Fibroblast of gingiva (primary cell): ENCODE data around the gene PNPO.
A peak's percentile ranks its signal among the peaks of the same experiment; 100 is the strongest.
"Not testable (repeated sequence)": the region's sequence is repeated elsewhere in the genome, so short reads cannot be mapped to it uniquely, and the experiment has no call there.

ENCODE experiments used
- DNase-seq: peaks from one replicate; pipeline ENCODE4 v3.0.0-alpha.2; 2011; ENCODE audit warnings: low read depth

Gene PNPO

GRCh38 chr17:47975189-47975822 lies 33.9 kb downstream of the PNPO start:
- no peak for DNase-seq

DNA sequence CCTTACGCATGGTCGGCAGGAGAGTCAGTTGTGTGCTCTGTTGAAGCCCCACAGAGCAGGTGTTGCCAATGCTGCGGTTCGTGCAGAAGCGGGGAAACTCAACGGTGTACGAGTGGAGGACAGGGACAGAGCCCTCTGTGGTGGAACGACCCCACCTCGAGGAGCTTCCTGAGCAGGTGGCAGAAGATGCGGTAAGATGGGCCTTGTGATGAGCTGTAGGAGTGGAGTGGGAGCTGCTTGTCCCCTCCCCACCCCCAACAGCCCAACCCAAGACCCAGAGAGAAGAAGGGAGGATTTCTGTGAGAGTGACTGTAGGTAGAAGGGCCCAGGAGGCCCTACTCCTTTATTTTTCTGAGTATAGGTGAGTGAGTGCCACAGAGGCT lies 34.4 kb downstream of the PNPO start:
- no peak for DNase-seq

GRCh38 chr17:47978324-47978723 lies 37.0 kb downstream of the PNPO start:
- peak; percentile 40 for DNase-seq

- DNase-seq, result no peak
Measured at GRCh38 chr17:47980541-47980940, 39.2 kb downstream of the PNPO start.

DNA sequence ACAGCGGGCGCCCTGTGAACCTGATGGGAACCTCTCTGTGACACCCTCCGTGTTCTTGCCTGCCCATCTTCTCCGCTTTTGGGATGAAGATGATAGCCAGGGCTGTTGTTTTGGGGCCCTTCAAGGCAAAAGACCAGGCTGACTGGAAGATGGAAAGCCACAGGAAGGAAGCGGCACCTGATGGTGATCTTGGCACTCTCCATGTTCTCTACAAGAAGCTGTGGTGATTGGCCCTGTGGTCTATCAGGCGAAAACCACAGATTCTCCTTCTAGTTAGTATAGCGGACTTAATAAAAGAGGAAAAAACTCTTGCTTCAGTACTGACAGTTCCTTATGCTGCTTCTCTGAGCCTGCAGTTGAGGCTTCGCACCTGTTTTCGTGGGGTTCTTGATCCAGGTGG lies 40.1 kb downstream of the PNPO start:
- no peak for DNase-seq

DNA sequence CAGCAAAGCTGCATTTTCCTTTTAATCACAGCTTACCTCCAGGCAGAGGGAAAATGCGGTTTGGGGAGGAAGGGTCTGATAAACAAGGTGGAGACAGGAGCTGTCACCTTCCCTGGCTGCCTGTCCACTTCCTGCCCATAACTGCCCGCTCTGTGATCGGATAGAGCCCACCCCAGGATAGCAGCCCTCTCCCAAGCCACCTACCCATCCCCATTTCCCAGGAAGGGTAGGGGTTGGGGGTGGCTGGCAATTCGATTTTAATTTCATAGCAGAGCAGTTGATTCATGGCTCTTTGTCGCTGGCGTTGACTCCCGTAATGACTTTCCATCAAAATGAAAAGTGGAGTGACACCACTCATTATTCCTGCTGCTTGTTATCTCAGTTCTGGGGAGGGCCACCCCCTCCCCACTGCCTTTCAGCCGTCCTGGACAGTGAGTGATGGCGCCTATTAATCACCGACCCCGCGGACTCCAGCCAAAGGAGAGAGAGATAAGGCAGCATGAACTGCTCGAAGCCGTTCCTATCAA lies 40.8 kb downstream of the PNPO start:
- no peak for DNase-seq

GRCh38 chr17:47982645-47983390 lies 41.4 kb downstream of the PNPO start:
- DNase-seq, result no peak

- DNase-seq, result no peak
Measured at GRCh38 chr17:47983492-47984223, 42.3 kb downstream of the PNPO start.

DNA sequence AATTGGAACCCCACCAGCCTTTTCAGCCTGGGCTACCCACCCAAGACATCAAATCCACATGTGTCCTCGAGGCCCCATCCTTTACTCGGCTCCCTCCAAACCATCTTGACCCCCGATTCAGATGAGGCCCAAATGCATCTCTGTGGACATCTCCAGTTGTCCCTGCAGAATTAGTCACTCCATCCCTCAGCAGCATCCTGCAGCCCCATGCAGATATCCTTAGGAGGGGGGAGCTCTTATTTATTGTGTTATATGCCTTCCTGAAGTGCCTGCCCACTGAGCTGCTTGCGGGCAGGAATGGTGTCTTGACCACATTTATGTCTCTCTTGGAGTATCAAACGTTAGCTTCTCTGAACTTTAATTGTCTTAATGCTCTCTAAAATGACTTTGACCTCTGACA lies 45.1 kb downstream of the PNPO start:
- no peak for DNase-seq

DNA sequence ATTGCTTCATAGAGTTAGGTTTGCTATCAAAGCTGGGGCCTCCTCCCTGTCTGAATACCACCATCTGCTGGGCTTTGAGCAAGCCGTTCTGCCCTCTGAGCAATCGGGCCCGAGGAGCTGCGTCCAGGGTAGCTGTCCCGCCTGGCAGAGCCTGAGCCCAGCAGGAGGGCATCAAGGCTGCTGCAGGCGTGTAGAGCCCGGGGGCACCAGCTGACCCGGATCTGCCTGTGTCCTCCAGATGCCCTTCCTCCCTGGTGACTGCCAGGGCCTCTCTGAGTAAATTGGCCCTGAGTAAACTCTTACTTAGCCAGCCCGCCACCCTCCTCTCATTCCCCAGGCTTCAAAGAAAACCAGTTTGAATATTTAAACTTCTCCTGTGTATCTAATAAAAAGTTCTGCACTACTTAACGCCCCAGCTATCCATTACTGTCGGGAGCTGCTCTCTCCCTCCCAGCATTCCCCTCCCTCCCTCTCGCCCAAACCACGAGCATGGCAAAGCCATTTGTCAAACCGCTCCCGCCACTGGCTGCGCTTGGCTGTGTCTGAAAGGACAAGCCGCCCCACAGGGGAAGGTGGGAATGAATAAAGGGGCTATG lies 46.0 kb downstream of the PNPO start:
- DNase-seq, result peak; percentile 22

GRCh38 chr17:47988445-47988844 lies 47.1 kb downstream of the PNPO start:
- DNase-seq, result not testable (repeated sequence)

DNA sequence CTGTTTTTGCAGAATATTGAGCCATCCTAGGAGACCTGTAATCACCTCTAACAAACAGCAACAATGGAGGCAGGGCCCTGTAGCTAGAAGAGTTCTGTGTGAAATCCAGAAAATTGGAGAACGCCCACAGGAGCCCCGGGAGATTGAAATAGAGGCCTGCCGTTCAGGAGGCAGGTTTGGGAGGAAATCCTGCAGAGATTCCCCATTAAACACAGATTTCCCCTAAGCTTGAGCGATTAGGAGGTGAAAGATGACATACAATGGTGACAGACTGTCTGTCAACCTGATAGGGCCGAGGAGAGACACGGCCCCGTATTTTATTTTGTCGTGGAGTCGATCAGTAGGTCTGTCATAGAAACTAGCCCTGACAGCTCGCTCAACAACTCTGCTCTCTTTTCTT lies 47.8 kb downstream of the PNPO start:
- no peak for DNase-seq

- no peak for DNase-seq
Measured at GRCh38 chr17:47989700-47990099, 48.3 kb downstream of the PNPO start.

DNA sequence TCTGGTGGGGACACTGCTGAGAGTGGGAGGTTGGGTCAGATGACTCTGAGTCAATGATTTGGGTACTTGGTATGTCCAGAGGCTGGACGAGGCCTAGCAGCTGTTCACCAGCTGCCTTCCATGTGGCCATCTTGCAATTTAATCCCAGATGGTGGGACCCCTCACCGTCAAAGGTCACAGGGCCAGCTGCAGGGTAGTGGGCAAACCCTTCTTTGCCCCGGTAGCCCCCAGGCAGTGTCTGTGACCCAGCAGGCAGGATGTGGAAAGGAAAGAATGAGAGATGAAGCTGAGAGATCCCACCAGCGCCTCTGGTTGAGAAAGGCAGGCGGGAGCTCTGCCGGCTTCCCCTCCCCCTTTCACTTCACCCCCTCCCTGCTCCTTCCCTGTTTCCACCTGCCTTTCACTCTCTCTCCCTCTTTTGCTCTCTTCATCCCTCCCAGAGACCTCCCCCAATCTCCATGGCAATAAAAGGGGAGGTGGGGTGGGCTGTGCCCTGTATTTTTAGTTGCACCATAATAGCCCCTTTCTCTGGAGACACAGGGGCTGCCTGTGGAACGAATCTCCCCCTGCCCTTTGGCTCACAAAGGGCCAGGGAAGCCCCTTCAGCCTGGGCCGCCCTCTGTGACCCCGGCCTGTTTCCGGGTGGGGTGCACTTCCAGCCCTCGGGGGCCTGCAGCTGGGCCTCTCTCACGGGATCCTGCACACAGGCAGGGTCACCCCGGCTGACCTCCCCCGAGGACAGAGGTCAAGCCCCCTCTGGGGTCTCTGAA lies 49.8 kb downstream of the PNPO start:
- DNase-seq, result no peak

GRCh38 chr17:47992216-47992615 lies 50.8 kb downstream of the PNPO start:
- DNase-seq, result no peak

DNA sequence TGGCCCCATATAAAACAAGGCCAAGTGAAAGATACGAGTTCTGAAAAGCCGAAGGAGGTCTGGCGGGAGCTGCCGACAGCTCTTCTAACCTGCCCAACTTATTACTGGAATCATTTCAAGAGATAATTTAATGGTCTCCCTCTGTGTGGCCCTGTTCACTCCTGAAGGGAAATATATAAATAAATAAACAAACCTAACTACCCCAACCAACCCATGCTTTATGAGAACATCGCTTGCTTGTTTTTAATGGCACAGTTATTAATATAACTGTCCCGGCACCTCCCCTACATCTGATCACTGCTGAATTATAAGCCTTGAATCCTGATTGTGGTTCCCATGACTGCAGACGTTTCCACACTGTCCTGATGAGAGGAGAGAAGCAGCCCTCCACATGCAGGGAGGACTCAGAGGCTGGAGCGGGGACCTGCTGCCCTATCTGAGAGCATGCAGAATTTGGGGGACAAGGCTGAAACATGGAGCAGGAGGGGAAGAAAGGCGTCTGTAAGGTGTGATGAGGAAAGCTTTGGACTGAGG lies 51.7 kb downstream of the PNPO start:
- DNase-seq, result no peak

DNA sequence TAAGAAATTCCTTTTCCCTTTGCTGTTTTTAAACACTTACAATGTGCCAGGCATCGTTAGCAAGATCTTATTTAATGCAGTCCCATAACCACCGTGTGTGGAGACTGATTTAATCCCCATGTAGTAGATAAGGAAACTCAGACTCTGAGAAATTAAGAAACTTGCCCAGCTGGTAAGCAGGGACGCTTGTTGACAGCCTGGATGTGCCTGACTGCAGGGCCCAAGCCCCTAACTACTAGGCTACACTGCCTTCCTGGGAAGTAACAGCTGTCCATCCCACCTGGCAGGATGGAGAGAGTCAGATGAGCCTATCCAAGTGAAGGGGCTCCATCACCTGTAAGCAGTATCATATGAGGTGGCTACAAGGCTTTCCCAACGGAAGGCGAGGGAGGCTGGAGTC lies 52.6 kb downstream of the PNPO start:
- no peak for DNase-seq

DNA sequence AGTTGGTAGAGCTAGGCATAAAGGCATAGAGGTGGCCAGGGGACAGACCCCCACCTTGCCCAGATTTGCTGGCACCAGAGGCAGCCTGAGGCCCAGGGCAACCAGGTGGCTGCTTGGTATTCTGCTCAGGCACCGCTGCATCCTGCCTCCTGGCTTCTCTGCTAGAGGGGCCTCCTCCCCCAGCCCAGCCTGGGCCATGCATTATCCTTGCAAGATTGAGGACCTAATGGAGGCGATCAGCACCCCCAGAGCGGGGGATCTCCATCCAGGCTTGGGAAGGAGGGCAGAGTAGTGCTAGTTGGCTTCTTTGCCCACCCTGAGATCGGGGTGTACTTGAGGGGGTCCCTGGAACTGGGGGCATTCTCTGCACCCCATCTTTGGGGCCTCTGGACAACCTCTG lies 53.4 kb downstream of the PNPO start:
- DNase-seq, result no peak

DNA sequence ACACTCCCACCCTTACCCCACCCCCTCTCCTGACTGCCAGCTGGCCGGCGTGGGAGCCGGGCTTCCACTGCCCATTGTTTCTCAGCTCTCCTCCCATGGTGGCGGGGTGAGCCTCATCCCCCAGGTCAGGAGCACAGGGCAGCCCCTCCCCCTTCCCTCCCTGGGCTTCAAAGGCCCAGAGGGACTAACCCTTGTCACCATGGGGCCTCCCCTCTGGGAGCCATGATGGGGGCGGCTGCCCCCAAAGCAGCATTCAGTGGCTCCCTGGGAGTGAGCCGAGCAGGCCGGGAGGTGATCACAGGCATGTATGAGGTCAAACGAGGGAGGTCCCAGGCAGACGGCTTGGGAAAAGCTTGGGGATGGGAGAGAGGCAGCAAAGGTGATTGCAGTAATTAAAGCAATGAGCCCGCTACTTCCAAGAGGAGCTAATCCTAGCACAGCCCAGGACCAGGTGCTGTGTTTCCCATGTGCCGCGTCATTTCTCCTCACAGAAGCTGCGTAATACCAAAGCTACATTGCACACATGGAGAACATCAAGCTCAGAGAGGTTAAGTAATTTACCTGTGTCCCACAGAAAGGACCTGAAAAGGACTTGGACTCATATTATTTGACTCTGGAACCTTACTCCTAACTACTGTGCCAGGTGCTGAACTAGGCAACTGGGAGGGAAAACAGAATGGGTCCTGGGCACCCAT lies 54.0 kb downstream of the PNPO start:
- no peak for DNase-seq

DNA sequence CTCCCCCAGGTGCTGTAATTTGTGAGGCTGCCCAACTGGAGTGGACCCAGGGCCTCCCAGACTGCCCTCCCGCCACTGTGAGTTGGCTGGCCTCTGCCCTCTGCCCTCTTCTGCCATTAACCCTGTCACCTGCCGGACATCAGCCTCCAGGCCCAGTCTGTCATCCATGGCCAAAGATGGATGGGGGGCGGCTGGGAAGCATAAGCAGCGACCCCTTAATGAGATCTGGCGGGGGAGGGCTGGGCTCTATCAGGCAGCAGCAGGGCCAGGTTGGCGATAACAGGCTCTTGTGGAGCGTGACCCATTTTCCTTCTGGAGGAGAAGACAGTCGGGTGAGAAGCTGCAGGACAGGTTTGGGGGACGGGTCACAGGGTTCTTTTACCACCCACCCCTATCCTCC lies 54.8 kb downstream of the PNPO start:
- no peak for DNase-seq

DNA sequence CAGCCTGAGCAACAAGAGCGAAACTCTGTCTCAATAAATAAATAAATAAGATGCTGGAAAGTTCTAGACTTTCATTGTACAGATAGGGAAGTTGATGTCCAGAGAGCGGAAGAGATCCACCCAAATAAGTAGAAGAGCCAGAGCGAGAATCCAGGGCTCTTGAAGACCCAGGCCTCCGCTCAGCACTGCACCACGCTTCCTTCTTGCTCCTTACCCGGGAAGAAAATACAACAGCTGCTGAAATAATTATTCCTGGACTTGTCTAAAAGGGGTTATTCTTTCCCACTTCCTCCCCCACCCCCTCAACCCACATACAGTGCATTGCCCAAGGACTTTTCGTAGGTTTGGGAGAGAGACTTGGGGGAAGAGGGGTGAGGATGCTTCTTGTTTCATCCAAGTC lies 56.2 kb downstream of the PNPO start:
- no peak for DNase-seq
